CD4-positive, alpha-beta T cell (primary cell): Measurements from ENCODE around the gene SDF4. TPM values are rescaled to one million over a fixed set of nuclear protein-coding genes. Genes with fewer than 3 reads are reported as not detected.

Experiments
- ATAC-seq: fragments of 200-7000 bp; cut with Tn5 transposase; one replicate; pipeline ENCODE4 v1.10.0; 2022; ENCODE audit warnings: mild to moderate bottlenecking; ENCODE audit not compliant: poor library complexity
- CTCF ChIA-PET: fragments of 350-600 bp; sonication (Branson Sonifier 250); formaldehyde crosslinking; loops from one replicate; lab custom pipeline; 2021; ENCODE audit warnings: antibody characterized with exemption, inconsistent platforms; lab: Charles Lee
- POLR2A ChIA-PET: fragments of 350-600 bp; sonication (Branson Sonifier 250); formaldehyde crosslinking; loops from one replicate; lab custom pipeline; 2021; ENCODE audit warnings: antibody characterized with exemption, inconsistent platforms; lab: Charles Lee
- DNase-seq, 14 experiments: peaks; one replicate each; pipeline ENCODE4 v3.0.0-alpha.2; 2013 to 2020; ENCODE audit warnings: mixed read lengths in 2 of 14
- H3K27ac ChIP-seq, 2 donors: one replicate each; pipeline versions ENCODE4 v1.5.1 to v1.7.0; 2013; ENCODE audit warnings: low read length in 2 of 2, low read depth in 1 of 2, mild to moderate bottlenecking in 1 of 2
- H3K27me3 ChIP-seq, 2 experiments: 1 replicate in 1 of 2; 2 replicates in 1 of 2; pipeline versions ENCODE4 v1.6.1 to v1.7.0; 2013; ENCODE audit warnings: low read length in 2 of 2, control low read depth in 1 of 2, mild to moderate bottlenecking in 1 of 2, moderate library complexity in 1 of 2; ENCODE audit not compliant: insufficient read depth in 2 of 2, control insufficient read depth in 1 of 2
- H3K36me3 ChIP-seq: one replicate; pipeline ENCODE4 v1.6.1; 2013; ENCODE audit warnings: low read length, control low read depth; ENCODE audit not compliant: insufficient read depth
- H3K4me1 ChIP-seq: one replicate; pipeline ENCODE4 v1.6.1; 2013; ENCODE audit warnings: low read length, control low read depth; ENCODE audit not compliant: insufficient read depth
- H3K4me3 ChIP-seq: one replicate; pipeline ENCODE4 v1.5.1; 2013; ENCODE audit warnings: mild to moderate bottlenecking, low read length, moderate library complexity
- H3K9me3 ChIP-seq, 2 experiments: 1 replicate in 1 of 2; 2 replicates in 1 of 2; pipeline versions ENCODE4 v1.6.1 to v1.7.0; 2013; ENCODE audit warnings: low read length in 2 of 2, mild to moderate bottlenecking in 2 of 2, control low read depth in 1 of 2, moderate library complexity in 1 of 2; ENCODE audit not compliant: control insufficient read depth in 1 of 2, insufficient read depth in 1 of 2
- H3K27ac Mint-ChIP-seq: one replicate; pipeline ENCODE4 v1.8.0; 2020; ENCODE audit warnings: mixed read lengths
- H3K27me3 Mint-ChIP-seq: one replicate; pipeline ENCODE4 v1.8.0; 2021; ENCODE audit warnings: mixed read lengths
- H3K36me3 Mint-ChIP-seq: one replicate; pipeline ENCODE4 v1.8.0; 2021; ENCODE audit warnings: low read depth, mixed read lengths
- H3K4me1 Mint-ChIP-seq: one replicate; pipeline ENCODE4 v1.8.0; 2021; ENCODE audit warnings: low read depth, mixed read lengths
- H3K4me3 Mint-ChIP-seq: one replicate; pipeline ENCODE4 v1.8.0; 2020; ENCODE audit warnings: mild to moderate bottlenecking, mixed read lengths
- H3K9me3 Mint-ChIP-seq: one replicate; pipeline ENCODE4 v1.8.0; 2020; ENCODE audit warnings: mixed read lengths
- intact Hi-C, 2 experiments: fragments of 100-400 bp; cut with DNase I in 1 of 2; cut with micrococcal nuclease in 1 of 2; formaldehyde crosslinking; loops; one replicate each; pipeline versions ENCODE4 v1.15.1 to v1.9.0; 2023 to 2025; cut with DNase I, micrococcal nuclease
- total RNA-seq, 174 experiments: library from RNA in 2 of 174; stranded (reverse) in 2 of 174; gene quantifications; one replicate each; pipeline ENCODE4 v1.2.3 and lab custom pipeline; 2021 to 2026
- TF ChIP-seq, protein P1 (sequence below): fragments of 200-600 bp; IDR thresholded peaks from one replicate; pipeline ENCODE4 v1.8.0; 2022; ENCODE audit warnings: antibody characterized with exemption, mild to moderate bottlenecking

SDF4 gene
- total RNA-seq, 2 experiments from 2014 or later = 66.3 to 71.0 TPM

DNA sequence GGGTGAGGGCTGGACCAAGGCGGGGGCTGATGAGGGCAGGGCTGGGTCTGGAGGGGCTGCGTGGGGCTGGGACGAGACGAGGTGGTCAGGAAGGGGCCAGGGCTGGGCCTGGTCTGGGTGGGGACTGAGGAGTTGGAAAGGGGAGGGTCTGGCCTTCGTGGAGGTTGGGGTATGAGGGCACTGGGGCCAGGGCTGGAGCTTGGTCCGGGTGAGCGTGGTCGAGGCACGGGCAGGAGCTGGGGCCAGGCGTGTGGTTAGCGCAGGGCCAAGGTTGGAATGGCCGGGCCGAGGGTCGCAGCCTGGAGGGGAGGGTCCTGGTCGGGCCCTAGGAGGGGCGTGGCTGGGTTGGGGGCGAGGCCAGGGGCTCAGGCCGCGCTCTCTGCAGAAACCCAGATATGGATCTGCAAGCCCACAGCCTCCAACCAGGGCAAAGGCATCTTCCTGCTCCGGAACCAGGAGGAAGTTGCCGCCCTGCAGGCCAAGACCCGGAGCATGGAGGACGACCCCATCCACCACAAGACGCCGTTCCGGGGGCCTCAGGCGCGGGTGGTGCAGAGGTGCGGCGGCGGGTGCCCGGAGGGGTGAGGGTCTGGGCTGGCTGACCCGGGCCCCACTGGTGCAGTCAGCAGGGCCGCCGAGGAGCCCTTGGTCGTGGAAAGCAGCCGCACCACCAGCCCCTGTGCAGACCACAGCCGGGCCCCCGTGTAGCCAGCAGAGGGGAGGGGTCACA, 49.1 kb downstream of the SDF4 start:
- no peaks in the 10 kb centered on the region for H3K9me3 Mint-ChIP-seq
- TF ChIP-seq, protein P1, sequence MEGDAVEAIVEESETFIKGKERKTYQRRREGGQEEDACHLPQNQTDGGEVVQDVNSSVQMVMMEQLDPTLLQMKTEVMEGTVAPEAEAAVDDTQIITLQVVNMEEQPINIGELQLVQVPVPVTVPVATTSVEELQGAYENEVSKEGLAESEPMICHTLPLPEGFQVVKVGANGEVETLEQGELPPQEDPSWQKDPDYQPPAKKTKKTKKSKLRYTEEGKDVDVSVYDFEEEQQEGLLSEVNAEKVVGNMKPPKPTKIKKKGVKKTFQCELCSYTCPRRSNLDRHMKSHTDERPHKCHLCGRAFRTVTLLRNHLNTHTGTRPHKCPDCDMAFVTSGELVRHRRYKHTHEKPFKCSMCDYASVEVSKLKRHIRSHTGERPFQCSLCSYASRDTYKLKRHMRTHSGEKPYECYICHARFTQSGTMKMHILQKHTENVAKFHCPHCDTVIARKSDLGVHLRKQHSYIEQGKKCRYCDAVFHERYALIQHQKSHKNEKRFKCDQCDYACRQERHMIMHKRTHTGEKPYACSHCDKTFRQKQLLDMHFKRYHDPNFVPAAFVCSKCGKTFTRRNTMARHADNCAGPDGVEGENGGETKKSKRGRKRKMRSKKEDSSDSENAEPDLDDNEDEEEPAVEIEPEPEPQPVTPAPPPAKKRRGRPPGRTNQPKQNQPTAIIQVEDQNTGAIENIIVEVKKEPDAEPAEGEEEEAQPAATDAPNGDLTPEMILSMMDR = no peak
- no peak overlapping the region for H3K4me3 Mint-ChIP-seq
- intact Hi-C loops = no loop called here
- H3K27me3 Mint-ChIP-seq = peaks cover 10% of the 10 kb centered on the region
- H3K27ac ChIP-seq = no peak overlapping the region
- no peaks in the 10 kb centered on the region for H3K9me3 ChIP-seq
- H3K27me3 ChIP-seq = peaks cover 0 to 4% of the 10 kb centered on the region in 2 experiments
- ChIA-PET POLR2A (no interaction called here), CTCF (no interaction called here)
- no peaks in the 10 kb centered on the region for H3K36me3 Mint-ChIP-seq
- peaks cover 15% of the 10 kb centered on the region for H3K4me1 ChIP-seq
- H3K4me3 ChIP-seq = no peak overlapping the region
- H3K4me1 Mint-ChIP-seq = peaks cover 4% of the 10 kb centered on the region
- ATAC-seq (no peak), DNase-seq (peak in 1 of 14 experiments; percentile 5)
- no peaks in the 10 kb centered on the region for H3K36me3 ChIP-seq
- no peak overlapping the region for H3K27ac Mint-ChIP-seq

- CTCF ChIA-PET = no interaction called here
- H3K9me3 Mint-ChIP-seq = no peaks in the 10 kb centered on the region
- no peak overlapping the region for H3K27ac Mint-ChIP-seq
- Histone ChIP-seq H3K4me3 (no peak overlapping the region), H3K36me3 (no peaks in the 10 kb centered on the region), H3K4me1 (peaks cover 15% of the 10 kb centered on the region), H3K27ac (no peak overlapping the region), H3K9me3 (no peaks in the 10 kb centered on the region), H3K27me3 (peaks cover 0 to 4% of the 10 kb centered on the region in 2 experiments)
- H3K4me1 Mint-ChIP-seq = peaks cover 4% of the 10 kb centered on the region
- peak in 1 of 14 experiments; percentile 4 for DNase-seq
- H3K4me3 Mint-ChIP-seq = no peak overlapping the region
- no peak for ATAC-seq
- POLR2A ChIA-PET = no interaction called here
- TF ChIP-seq, protein P1 = no peak
- H3K36me3 Mint-ChIP-seq = no peaks in the 10 kb centered on the region
- H3K27me3 Mint-ChIP-seq = peaks cover 10% of the 10 kb centered on the region
- intact Hi-C loops = no loop called here
Observed at GRCh38 chr1:1181938-1182410, 49.8 kb downstream of the SDF4 start.

DNA sequence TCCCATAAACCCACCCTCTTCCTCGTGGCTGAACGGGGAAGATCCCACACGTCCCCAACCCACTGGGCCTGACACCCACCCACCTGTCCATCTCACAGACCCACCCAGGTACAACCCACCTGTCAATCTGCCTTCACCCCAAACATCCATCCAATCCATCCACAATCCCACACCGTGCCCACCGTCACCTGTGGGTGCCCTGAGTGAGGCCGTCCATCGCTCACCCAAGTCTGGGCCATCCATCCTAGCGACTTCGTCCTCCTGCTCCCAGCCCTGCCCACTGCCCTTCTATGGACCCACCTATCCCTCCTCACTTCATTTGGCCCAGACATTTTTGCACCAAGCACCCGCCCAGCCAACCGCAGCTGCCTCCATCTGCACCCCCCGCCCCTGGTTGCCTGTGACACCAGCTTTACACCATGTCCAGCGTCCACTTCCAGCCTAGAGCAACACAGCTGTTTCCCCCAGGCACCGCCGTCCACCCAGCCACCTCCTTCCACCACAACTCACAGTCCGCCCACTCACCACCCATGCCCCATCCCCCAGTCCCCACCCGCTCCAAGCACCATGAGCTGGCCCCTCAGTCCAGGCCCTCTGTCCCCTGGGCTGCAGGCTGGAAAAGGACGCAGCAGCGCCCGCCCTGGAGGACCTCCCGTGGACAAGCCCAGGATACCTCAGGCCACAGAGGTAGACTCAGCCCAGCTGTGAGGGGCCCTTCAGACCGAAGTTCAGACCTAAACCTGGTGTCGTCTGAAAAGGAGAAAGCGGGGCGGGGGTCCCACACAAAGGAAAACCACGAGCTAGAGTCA, 50.5 kb downstream of the SDF4 start:
- no peaks in the 10 kb centered on the region for H3K36me3 ChIP-seq
- Mint-ChIP-seq H3K4me1 (peaks cover 4% of the 10 kb centered on the region), H3K36me3 (no peaks in the 10 kb centered on the region), H3K27ac (no peak overlapping the region), H3K4me3 (no peak overlapping the region), H3K9me3 (no peaks in the 10 kb centered on the region), H3K27me3 (peaks cover 10% of the 10 kb centered on the region)
- DNase-seq (peak in 1 of 14 experiments; percentile 4), ATAC-seq (no peak)
- ChIA-PET POLR2A (no interaction called here), CTCF (no interaction called here)
- H3K9me3 ChIP-seq = no peaks in the 10 kb centered on the region
- H3K27ac ChIP-seq = no peak overlapping the region
- peaks cover 0 to 4% of the 10 kb centered on the region in 2 experiments for H3K27me3 ChIP-seq
- no peak overlapping the region for H3K4me3 ChIP-seq
- intact Hi-C loops = no loop called here
- peaks cover 15% of the 10 kb centered on the region for H3K4me1 ChIP-seq
- TF ChIP-seq, protein P1 = no peak
